Smooth muscle cell (in vitro differentiated cells): ENCODE data around the gene TBC1D8. TPM values are rescaled to one million over a fixed set of nuclear protein-coding genes. Genes with fewer than 3 reads are reported as not detected.

ENCODE experiments used
- DNase-seq: peaks from one replicate; lab custom pipeline; 2025; ENCODE audit not compliant: unreplicated experiment; lab: John Stamatoyannopoulos, UW
- H2AFZ ChIP-seq: fragments of 200-600 bp; sonication (generic); 2 replicates; pipeline ENCODE4 v1.6.0; 2016; ENCODE audit warnings: antibody characterized with exemption, low read depth, mild to moderate bottlenecking
- H3F3A ChIP-seq: fragments of 200-600 bp; sonication (generic); 2 replicates; pipeline ENCODE4 v1.6.0; 2017; ENCODE audit warnings: antibody characterized with exemption, low read depth
- H3K27ac ChIP-seq: fragments of 200-600 bp; sonication (generic); 2 replicates; pipeline ENCODE4 v1.5.1; 2016; ENCODE audit warnings: low read depth, mild to moderate bottlenecking
- H3K27me3 ChIP-seq: fragments of 200-600 bp; sonication (generic); 2 replicates; pipeline ENCODE4 v1.6.1; 2016; ENCODE audit warnings: low read depth, mild to moderate bottlenecking
- H3K36me3 ChIP-seq: fragments of 200-600 bp; sonication (generic); 2 replicates; pipeline ENCODE4 v1.5.1; 2016; ENCODE audit warnings: low read depth
- H3K4me1 ChIP-seq: fragments of 200-600 bp; sonication (generic); 2 replicates; pipeline ENCODE4 v1.5.1; 2016; ENCODE audit warnings: low read depth
- H3K4me2 ChIP-seq: fragments of 200-600 bp; sonication (generic); 2 replicates; pipeline ENCODE4 v1.6.0; 2016; ENCODE audit warnings: mild to moderate bottlenecking
- H3K4me3 ChIP-seq: fragments of 200-600 bp; sonication (generic); 2 replicates; pipeline ENCODE4 v1.5.1; 2016; ENCODE audit warnings: mild to moderate bottlenecking
- H3K79me2 ChIP-seq: fragments of 200-600 bp; sonication (generic); 2 replicates; pipeline ENCODE4 v1.6.0; 2016; ENCODE audit warnings: low read depth, mild to moderate bottlenecking
- H3K9ac ChIP-seq: fragments of 200-600 bp; sonication (generic); 2 replicates; pipeline ENCODE4 v1.6.0; 2016; ENCODE audit warnings: low read depth
- H3K9me3 ChIP-seq: fragments of 200-600 bp; sonication (generic); replicated peaks from 2 replicates; pipeline ENCODE4 v1.5.1; 2016; ENCODE audit warnings: low read depth
- H4K20me1 ChIP-seq: fragments of 200-600 bp; sonication (generic); 2 replicates; pipeline ENCODE4 v1.6.0; 2016; ENCODE audit warnings: low read depth
- WGBS: methylation state at CpG from one replicate; pipeline ENCODE4 v1.1.7; 2016; ENCODE audit warnings: low lambda C conversion rate; 5-methylcytosine and 5-hydroxymethylcytosine counted together
- polyA plus RNA-seq: library from polyadenylated mRNA; unstranded; fragments of >200 nt; fragmentation: Nextera tagmentation; extraction: Ambion mirVana; gene quantifications from 2 replicates; pipeline ENCODE4 v1.2.1, GENCODE V29; 2016
- total RNA-seq: library from RNA; depleted of rRNA; stranded (reverse); fragments of >200 nt; gene quantifications from 2 replicates; pipeline ENCODE4 v1.2.3, GENCODE V29; 2014
- TF ChIP-seq, protein P1 (sequence below): fragments of 200-600 bp; sonication (generic); IDR thresholded peaks from 2 replicates; pipeline ENCODE4 v1.5.1; 2017; ENCODE audit warnings: borderline replicate concordance, mild to moderate bottlenecking, antibody characterized with exemption; ENCODE audit not compliant: insufficient read depth, poor library complexity, severe bottlenecking

Gene TBC1D8
- total and polyA plus RNA-seq, 2 experiments from 2014 or later, result 0.89 to 15.1 TPM

DNA sequence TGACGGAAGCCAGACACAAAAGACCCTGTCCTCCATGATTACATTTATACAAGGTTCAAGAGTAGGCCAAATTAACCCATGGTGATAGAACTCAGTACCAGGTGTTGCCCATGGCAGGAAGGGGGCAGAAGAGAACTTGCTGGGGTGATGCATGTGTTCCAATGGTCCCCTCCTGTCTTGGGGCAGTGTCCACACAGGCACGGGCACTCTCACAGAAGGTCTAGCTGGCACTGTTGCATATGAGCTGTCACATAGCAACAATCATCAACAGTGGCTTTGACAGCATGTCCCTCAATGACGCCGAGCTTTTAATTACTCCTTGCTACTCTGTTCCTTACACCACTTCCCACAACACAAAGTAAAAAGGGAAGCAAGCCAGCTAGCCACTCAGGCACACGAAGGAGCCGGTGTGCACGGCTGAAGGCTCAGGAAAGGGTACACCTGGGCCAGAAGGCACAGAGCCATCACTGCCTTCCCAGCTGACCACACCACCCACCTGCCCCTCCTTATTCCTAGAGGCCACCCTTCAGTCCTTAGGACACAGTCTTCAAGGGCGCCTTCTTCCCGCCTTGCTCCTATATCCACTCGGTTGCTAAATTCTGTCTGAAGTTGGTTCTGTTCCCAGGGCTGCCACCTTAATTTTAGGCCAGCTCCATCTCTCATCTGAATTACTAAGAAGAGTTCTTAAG lies 120.2 kb downstream of the TBC1D8 start:
- H3K4me1 ChIP-seq, result no peaks in the 10 kb centered on the region
- no peaks in the 10 kb centered on the region for H3K9me3 ChIP-seq
- H3K4me2 ChIP-seq, result no peak overlapping the region
- H3K36me3 ChIP-seq, result no peaks in the 10 kb centered on the region
- no peaks in the 10 kb centered on the region for H4K20me1 ChIP-seq
- H3K4me3 ChIP-seq, result no peak overlapping the region
- WGBS, result 95% methylated on average over 10 of the region's 10 CpGs
- H3K27me3 ChIP-seq, result no peaks in the 10 kb centered on the region
- no peak overlapping the region for H2AFZ ChIP-seq
- H3F3A ChIP-seq, result no peaks in the 10 kb centered on the region
- no peak overlapping the region for H3K9ac ChIP-seq
- TF ChIP-seq, protein P1, sequence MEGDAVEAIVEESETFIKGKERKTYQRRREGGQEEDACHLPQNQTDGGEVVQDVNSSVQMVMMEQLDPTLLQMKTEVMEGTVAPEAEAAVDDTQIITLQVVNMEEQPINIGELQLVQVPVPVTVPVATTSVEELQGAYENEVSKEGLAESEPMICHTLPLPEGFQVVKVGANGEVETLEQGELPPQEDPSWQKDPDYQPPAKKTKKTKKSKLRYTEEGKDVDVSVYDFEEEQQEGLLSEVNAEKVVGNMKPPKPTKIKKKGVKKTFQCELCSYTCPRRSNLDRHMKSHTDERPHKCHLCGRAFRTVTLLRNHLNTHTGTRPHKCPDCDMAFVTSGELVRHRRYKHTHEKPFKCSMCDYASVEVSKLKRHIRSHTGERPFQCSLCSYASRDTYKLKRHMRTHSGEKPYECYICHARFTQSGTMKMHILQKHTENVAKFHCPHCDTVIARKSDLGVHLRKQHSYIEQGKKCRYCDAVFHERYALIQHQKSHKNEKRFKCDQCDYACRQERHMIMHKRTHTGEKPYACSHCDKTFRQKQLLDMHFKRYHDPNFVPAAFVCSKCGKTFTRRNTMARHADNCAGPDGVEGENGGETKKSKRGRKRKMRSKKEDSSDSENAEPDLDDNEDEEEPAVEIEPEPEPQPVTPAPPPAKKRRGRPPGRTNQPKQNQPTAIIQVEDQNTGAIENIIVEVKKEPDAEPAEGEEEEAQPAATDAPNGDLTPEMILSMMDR, result no peak
- H3K79me2 ChIP-seq, result no peaks in the 10 kb centered on the region
- no peak for DNase-seq
- no peak overlapping the region for H3K27ac ChIP-seq

DNA sequence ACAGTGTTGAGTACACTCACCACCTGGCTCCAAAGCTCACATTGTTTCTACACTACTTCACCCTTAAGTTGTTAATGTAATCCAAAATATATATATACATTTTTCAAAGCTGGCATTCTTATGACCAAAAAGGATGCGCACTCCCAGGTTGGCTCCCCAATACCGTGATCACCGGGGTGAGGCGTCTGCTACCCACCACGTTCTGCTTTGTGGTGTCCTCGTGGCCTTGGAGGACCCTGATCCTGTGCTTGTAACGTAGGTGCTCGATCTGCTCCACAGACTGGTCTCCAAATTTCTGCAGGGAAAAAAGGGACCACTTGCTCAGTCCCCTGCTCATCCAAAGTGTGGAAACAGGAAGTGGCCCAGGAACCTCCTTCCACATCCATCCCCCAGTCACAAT lies 123.3 kb downstream of the TBC1D8 start:
- DNase-seq, result no peak
- no peaks in the 10 kb centered on the region for H3K4me1 ChIP-seq
- TF ChIP-seq, protein P1, result no peak
- H4K20me1 ChIP-seq, result no peaks in the 10 kb centered on the region
- H3K4me2 ChIP-seq, result no peak overlapping the region
- no peaks in the 10 kb centered on the region for H3F3A ChIP-seq
- no peaks in the 10 kb centered on the region for H3K9me3 ChIP-seq
- no peak overlapping the region for H2AFZ ChIP-seq
- H3K79me2 ChIP-seq, result no peaks in the 10 kb centered on the region
- no peaks in the 10 kb centered on the region for H3K36me3 ChIP-seq
- no peak overlapping the region for H3K9ac ChIP-seq
- H3K27me3 ChIP-seq, result no peaks in the 10 kb centered on the region
- no peak overlapping the region for H3K4me3 ChIP-seq
- over 99% methylated on average over 8 of the region's 8 CpGs for WGBS
- H3K27ac ChIP-seq, result no peak overlapping the region

DNA sequence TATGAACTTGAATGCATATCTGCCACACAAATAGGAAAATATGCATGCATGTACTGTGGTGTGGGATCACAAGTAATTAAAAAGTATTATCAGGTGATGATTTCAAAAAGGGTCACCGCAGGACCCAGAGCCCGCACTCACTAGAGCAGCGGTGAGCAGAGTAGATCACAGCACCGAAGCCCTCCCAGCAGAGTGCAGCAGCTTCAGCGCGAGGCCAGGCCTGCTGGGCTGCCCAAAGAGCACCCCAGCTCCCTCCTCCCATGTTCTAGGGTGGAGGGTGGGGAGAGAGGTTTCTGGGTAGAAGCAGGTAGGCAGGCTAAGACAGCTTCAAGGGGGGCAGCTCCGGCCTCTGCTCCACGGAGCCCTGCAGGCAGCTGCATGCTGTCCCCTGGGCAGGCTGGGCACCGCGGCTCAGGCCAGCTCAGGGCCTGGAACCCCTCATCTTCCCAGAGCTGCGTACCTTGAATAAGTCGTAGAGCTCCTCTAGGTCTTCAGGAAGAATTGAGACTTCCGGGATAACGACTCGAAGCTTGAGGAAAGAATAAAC lies 124.2 kb downstream of the TBC1D8 start:
- Histone ChIP-seq H3F3A (no peaks in the 10 kb centered on the region), H3K36me3 (no peaks in the 10 kb centered on the region), H3K4me3 (no peak overlapping the region), H3K4me2 (no peak overlapping the region), H3K4me1 (no peaks in the 10 kb centered on the region), H3K27ac (no peak overlapping the region), H3K9me3 (no peaks in the 10 kb centered on the region), H2AFZ (no peak overlapping the region), H3K79me2 (no peaks in the 10 kb centered on the region), H4K20me1 (no peaks in the 10 kb centered on the region), H3K9ac (no peak overlapping the region), H3K27me3 (no peaks in the 10 kb centered on the region)
- TF ChIP-seq, protein P1, result no peak
- DNase-seq, result no peak
- 95% methylated on average over 15 of the region's 15 CpGs for WGBS

DNA sequence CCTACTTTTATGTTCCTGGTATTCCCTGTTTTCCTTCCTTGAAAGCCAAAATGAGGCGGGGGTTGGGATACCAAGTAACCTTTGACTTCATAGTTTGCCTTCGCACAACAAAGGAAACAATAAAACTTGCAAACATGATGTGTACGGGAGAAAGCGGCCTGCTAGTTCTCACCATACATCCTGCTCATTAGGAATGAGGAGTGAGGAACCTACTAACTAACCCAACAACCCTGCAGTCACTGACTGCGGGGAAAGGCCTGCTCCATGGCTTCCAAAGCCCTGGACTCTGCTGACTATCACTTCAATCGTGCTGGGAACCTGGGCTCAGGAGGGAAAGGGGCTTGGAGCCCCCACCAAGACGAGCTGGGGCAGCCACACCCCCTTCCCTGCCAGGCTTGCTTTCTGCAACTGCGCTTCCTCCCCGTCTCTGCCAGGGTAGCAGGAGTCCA lies 124.9 kb downstream of the TBC1D8 start:
- H3K27ac ChIP-seq, result no peak overlapping the region
- H3K4me3 ChIP-seq, result no peak overlapping the region
- H3K4me1 ChIP-seq, result no peaks in the 10 kb centered on the region
- H3F3A ChIP-seq, result no peaks in the 10 kb centered on the region
- H4K20me1 ChIP-seq, result no peaks in the 10 kb centered on the region
- no peak overlapping the region for H3K9ac ChIP-seq
- no peaks in the 10 kb centered on the region for H3K9me3 ChIP-seq
- 56% methylated on average over 9 of the region's 9 CpGs for WGBS
- H3K27me3 ChIP-seq, result no peaks in the 10 kb centered on the region
- H3K36me3 ChIP-seq, result no peaks in the 10 kb centered on the region
- no peak for DNase-seq
- H3K79me2 ChIP-seq, result no peaks in the 10 kb centered on the region
- no peak overlapping the region for H2AFZ ChIP-seq
- TF ChIP-seq, protein P1, result no peak
- H3K4me2 ChIP-seq, result no peak overlapping the region
